HG02870 (cell line): ENCODE measurements around the gene HLA-B.
"Not testable (repeated sequence)": the region's sequence is repeated elsewhere in the genome, so short reads cannot be mapped to it uniquely, and the experiment has no call there.

Source experiments
- ATAC-seq: cut with Tn5 transposase; IDR thresholded peaks from one replicate; pipeline ENCODE4 v1.9.1; 2021; ENCODE audit warnings: mild to moderate bottlenecking, moderate library complexity; ENCODE audit not compliant: unreplicated experiment

Gene HLA-B

GRCh38 chr6:31356946-31357466 lies at the start of gene HLA-B:
Gene HLA-B, minus strand, starts transcription at chr6:31357179. Its CDS starts 21 bp downstream, at chr6:31357158.
- ATAC-seq, result peak; percentile 74

- no peak for ATAC-seq
Observed at GRCh38 chr6:31405996-31406395, 49.0 kb upstream of the HLA-B start.

- ATAC-seq, result not testable (repeated sequence)
Observed at GRCh38 chr6:31404061-31404364, 47.0 kb upstream of the HLA-B start.

- peak; percentile 44 for ATAC-seq
Observed at GRCh38 chr6:31403283-31404060, 46.5 kb upstream of the HLA-B start, which contains the start of gene MICA. Gene MICA, plus strand, starts transcription at chr6:31403595. Its CDS starts 38 bp downstream, at chr6:31403633.

DNA sequence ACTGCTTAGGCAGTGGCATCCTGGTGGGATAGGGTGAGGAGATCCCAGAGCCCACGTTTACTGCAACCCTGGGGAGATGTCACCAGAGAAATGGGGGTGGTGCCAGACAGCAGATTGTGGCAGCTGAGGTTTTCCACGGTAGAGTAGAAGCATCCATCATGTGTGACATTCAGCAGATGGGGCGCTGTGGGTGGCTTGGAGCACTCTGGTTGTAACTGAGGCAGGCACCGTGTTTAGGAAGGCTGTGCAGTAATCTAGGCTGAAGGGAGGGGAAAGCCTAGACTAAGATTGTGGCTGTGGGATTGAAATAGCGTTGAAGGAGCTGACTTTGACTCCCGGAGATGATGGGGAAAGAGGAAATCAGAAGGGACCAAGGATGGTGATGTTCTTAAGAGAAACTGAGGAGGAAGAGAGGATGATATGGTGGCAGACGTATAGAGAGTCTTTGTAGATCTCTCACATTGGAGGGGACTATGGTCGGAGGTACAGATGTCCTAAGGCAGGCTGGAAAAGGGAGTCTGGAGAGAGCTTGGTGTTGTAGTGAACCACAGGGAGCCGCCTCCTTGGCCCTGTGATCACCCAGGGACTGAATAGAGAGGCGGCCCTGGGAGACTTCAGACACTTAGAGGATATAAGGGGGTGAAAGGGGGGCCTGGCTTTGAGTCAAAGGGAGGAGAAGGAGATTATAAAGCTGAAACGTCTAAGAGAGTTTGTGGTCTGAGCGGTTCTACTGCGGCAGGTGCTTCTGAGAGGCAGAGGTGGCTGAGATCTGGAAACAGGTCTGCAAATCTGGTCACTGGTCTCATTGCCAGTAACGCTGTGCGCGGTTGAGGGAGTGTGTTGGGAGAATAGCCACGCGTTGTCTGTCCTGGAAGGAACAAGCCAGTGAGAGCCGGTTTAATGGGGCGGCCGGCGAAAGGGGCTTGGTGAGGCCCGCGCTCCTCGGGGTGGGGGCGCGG lies 45.6 kb upstream of the HLA-B start:
- no peak for ATAC-seq

- no peak for ATAC-seq
Observed at GRCh38 chr6:31401403-31401802, 44.4 kb upstream of the HLA-B start.

- peak; percentile 40 for ATAC-seq
Observed at GRCh38 chr6:31400467-31401289, 43.7 kb upstream of the HLA-B start.

DNA sequence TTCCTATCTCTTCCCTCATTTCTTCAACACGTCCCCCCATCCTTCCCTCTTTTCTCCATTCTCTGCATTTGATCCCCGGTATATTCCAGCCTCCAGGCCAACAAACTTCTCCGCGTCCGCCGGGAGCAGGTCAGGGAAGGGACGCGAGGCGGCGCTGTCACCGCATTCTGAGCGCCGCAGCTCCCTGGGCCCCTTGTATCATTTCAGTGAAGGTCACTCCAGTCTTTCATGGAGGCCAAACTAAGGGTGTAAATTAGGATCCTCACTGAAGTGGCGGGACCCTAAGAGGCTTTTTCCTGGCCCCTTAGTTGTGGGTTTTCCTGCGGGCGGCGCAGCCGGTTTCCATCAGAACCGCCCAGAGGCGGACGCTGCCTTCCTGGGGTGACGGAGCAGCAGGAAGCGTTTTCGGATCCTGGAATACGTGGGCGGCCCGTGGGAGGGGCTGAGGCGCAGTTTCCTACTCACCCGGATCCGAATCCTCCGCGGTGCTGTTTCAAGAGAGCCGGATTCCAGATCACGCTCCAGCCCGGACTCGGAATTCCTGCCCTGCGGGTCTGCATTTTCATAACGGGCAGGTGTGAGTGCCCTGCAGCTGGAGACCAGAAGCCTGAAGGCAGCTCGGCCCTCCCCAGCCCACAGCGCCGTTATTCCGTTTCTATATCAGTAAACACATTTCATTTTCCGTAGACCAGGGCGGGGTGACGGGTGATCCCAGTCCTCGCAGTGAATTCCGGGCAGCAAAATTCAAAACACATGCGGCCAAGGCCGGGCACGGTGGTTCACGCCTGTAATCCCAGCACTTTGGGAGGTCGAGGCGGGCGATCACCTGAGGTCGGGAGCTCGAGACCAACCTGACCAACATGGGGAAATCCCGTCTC lies 42.8 kb upstream of the HLA-B start:
- ATAC-seq, result no peak

GRCh38 chr6:31397901-31398525 lies 41.0 kb upstream of the HLA-B start:
- ATAC-seq, result no peak

DNA sequence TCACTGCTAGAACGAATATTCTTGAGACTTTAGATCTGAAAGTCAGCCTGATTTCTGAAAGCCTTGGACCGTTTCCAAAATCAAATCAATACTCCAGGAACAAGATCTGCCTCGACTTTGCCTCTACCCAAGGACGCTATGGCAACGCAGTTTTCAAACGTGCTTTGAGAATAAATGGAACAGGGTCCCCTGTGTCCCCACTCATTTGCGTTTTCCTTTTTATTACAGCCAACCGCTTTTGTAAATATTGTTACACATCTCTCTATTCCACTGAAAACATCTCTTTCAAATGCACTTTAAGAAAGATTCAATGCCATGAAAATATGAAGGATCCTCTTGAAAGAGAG lies 40.1 kb upstream of the HLA-B start:
- ATAC-seq, result not testable (repeated sequence)

- no peak for ATAC-seq
Observed at GRCh38 chr6:31396422-31397152, 39.6 kb upstream of the HLA-B start.

- no peak for ATAC-seq
Observed at GRCh38 chr6:31395832-31396231, 38.9 kb upstream of the HLA-B start.

DNA sequence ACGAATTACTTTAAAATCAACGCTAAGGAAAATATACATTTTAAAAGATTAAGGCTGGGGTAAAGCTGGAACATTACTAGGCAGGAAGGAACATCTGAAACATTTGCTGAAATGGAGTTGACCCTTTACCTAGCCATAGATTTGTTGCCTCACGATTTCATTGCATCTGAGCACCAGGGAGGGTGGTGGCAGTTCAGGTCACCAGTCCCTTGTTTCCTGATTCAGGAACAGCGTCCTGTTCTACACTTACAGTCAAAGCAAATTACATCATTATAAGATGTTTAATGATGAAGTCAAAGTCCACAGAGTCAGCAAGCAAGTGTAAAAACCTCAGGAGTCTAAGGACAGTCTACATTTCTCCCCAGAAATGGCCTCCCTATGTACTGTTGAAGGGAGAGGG lies 37.4 kb upstream of the HLA-B start:
- ATAC-seq, result no peak

GRCh38 chr6:31393932-31394331 lies 37.0 kb upstream of the HLA-B start:
- no peak for ATAC-seq

GRCh38 chr6:31389802-31390132 lies 32.8 kb upstream of the HLA-B start:
- not testable (repeated sequence) for ATAC-seq

DNA sequence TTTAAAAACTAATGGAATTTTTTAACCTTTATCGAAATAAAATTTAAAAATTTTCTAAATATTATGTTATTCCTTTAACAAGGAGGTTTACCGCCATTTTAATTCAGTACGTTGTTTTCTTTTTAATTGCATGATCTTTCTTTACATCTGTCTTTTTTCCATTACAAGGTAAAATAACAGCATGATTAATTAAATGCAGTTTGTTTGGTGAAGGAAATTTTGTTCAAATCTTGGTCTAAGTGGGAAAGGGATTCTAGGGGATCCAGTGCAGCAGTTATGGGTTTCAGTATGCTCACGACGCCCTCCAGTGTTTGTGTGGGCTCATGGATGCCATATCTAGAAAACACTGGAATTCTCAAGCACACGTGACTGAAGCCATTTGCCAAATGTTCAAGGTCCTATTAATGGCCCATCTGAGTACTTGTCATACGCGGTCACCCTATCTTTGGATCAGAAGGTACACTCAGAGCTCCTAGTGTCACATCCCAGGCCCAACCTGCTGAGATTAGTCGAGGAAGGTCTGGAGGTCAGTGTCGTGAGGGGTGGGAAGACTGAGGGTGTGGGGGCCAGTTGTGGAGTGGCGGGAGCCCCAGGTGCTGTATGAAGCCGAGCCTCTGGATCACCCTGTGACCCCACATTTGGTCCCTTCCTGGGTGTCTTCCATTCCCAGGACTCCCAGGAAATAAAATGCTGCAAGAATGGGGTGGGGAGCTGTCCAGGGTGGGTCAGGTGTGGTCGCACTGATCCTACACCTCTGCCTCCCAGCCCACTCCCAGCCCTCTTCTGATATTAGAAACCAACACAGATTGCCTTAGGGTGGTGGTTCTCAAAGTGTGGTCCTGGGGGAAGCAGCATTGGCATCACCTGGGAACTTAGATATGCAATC lies 32.2 kb upstream of the HLA-B start:
- ATAC-seq, result not testable (repeated sequence)

DNA sequence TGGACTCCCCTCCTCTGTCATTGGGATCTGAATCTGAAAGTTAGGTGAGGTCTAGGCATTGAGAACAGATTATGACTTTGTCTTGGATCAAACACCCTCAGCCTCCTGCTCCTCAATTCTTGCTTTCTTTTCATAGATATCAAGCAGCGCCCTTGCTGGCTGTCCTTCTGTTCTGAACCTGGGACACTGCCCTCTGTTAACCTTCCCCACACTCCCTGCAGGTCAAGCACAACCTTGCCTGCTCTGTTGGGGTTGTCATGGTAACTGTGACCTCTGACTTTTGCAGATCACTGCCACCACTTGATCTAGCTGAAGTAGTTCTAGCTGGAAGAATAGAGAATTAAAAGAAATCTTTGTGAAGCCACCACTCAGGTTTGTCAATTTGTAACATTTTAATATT lies 30.0 kb upstream of the HLA-B start:
- no peak for ATAC-seq

- ATAC-seq, result no peak
Observed at GRCh38 chr6:31386099-31386498, 29.1 kb upstream of the HLA-B start.
